HG02981 (cell line): ENCODE results near the gene VWA5A.
"Not testable (repeated sequence)": the region's sequence is repeated elsewhere in the genome, so short reads cannot be mapped to it uniquely, and the experiment has no call there.

ENCODE experiments used
- ATAC-seq: cut with Tn5 transposase; IDR thresholded peaks from one replicate; pipeline ENCODE4 v1.9.1; 2021; ENCODE audit warnings: mild to moderate bottlenecking, moderate library complexity; ENCODE audit not compliant: unreplicated experiment

Gene VWA5A

DNA sequence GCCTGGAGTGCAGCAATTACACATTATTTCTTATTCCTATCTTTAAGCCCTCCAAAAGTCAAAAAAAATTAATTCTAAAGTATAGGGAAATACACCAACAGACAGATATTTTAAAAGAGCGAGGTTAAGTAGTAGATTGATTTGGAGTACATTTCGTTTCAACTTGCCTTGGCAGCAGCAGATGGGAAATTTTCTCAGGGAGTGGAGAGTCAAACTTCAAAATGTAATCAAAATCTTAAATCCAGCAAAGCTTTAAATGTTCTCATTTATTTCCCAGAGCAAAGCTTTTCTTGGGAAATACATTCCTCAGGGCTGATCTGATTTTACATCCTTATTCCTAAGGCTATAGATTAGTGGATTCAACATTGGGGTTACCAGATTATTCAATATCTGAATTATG lies 21.9 kb upstream of the VWA5A start:
- no peak for ATAC-seq

DNA sequence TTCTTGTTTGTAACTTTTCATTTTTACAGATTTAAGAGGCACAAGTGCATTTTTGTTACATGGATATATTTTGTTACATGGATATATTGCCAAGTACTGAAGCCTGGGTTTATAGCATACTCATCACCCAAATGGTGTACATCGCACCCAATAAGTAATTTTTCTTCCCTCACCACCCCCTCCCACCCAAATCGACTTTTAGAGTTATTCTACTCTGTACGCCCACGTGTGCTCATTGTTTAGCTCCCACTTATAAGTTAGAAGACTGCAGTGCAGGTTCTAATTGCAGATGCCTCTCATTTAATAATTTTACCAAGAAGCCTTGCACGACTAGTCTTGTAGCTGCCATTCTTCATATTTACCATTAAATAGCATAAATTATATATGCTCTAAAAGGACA lies 20.5 kb upstream of the VWA5A start:
- ATAC-seq = no peak

DNA sequence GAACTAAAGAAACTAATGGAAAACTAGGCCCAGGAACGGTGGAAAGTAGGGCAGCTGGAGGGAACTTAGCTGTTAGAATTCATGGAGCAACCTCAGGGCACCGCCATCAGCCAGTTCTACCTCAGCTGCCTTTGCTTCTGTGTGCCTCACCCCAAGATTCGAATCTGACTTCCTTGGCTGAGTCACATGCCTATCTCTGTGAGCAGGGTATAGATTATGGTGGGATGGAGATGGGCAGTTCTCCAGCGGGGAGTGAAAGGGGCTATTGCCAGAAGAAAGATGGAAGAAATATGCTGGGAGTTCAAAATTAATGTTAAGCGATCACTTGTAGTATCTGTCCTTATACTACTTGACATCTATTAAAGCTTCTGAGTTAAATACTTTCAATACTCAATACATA lies 18.9 kb upstream of the VWA5A start:
- ATAC-seq = no peak

DNA sequence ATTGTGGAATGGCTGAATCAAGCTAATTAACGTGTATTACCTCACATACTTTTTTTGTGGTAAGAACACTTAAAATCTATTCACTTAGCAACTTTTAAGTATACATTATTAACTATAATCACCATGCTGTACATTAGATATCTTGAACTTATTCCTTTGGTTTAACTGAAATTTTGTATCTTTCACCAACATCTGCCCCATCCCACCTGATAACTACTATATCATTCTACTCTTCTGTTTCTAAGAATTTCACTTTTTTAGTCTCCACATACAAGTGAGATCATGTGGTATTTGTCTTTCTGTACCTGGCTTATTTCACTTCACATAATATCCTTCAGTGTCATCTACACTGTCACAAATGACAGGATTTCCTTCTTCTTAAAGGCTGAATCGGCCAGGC lies 17.1 kb upstream of the VWA5A start:
- ATAC-seq = no peak

DNA sequence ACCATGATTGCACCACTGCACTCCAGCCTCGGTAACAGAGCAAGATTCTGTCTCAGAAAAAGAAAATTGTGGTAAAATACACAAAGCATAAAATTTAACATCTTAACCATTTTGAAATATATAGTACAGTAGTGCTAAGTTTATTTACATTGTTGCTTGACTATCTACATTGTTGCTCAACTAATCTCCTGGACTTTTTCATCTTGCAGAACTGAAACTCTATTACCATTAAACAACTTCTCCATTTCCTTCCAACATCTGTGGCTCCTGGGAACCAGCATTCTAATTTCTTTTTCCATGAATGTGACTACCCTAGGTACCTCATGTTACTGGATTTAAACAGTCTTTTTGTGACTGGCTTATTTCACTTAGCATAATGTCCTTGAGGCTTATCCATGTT lies 13.5 kb upstream of the VWA5A start:
- no peak for ATAC-seq

DNA sequence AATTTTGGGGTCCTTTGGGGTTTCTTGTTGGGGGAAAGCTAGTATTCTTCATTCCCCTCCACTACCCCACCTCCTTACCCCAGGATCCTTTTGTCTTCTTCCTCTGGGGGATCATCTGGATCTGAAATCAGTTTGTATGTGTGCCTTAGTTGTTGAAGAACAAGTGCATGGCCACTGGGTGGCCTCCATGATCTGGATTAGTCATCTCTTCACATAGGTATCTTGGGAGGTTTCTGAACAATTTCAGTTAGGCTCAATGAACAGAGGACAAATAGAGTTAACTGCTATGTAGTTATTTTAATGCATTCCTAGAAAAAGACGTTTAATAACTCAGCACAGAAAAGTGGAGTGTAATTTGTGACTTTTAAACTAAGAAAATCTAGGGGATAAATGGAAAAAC lies 7.1 kb upstream of the VWA5A start:
- ATAC-seq = peak; percentile 62

DNA sequence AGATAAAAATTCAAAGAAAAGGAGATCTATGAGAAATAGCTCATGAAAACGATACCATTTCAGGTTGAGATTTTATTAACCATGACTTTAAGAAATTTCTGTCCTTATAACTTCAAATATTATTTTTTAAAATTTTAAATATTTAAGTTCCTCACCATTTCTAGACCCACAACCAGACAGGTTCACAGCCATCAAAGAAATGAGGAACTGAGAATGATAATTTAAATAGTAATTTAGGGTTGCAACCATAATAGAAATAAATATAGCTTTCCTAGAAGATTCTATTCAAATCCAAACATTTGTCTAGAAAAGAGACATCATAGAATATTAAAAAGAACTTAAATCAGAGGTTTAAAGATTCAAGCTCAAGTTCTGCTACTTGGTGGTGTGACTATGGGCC lies 5.9 kb upstream of the VWA5A start:
- ATAC-seq = no peak

DNA sequence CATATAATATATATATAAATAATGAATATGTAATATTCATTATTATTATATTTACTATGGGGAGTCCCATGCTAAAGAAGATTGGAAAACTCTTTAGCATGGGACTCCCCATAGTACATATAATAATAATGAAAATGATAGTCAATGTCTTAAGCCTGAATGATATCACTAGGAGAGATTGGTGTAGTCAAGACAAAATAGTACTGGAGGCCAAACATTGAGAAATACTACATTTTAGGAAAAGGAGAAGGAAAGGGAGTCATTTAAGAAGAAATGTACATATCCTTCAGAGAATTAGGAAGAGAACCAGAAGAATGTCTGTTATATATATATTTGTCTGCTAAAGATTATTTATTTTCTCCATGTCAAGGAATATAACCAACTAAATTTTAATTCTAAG lies 5.0 kb upstream of the VWA5A start:
- no peak for ATAC-seq

DNA sequence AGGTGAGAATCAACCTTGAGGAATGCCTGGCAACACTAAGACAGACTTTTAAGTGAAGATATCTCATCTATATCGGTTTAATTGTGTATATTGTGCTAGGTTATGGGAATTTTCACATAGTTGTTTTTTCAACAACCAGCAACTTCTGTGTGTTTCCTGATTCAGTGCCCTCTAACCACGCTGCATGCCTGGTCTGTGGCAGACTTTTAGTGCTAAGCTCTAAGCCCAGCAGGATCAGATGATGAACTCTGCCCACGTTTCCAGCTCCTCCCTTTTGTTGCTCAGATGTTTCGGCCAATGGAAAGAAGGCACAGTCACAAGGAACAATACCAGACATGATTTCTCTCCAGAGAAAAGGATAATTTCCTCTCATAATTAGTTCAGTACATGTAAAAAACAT lies 1.4 kb upstream of the VWA5A start:
- no peak for ATAC-seq

DNA sequence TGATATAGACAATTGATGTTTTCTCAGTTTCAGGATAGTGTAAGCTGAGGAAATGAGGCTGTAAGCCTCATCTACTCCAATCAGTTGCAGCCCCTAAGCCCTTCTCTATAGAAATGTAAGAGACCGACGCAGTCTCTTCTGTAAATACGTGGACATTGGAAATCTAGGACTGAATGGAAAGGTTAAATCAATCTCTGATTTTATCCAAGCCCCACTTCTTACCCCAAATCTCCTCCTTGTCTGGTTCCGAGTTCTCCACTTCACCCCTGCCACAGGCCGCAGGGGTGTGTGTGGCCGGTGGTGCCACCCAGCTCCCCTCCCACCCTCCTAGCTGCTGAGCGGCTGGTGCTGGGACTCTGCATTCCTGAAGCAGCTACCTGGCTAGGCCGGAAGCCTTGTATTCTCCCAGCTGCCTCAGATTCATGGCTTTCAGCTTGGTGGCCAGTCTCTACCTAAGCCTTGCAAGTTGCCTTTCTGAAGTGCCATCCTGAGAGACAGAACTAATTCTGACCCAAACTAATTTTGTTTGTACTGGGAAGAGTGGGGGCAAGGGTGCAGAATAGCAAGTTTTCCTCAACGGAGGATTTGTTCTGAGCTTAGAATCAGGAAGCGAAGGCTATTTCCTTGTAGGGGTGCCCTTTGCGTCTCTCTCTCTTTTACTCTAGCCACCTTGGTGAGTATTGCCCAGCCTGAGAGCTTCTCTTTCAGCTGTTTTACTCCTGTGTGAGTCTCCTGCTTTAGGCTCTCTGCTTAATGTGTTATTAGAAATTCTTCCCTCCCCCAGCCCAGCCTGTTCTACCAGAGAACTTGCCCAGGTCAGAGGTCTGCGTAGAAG lies 749 bp downstream of the VWA5A start:
- peak; percentile 22 for ATAC-seq

DNA sequence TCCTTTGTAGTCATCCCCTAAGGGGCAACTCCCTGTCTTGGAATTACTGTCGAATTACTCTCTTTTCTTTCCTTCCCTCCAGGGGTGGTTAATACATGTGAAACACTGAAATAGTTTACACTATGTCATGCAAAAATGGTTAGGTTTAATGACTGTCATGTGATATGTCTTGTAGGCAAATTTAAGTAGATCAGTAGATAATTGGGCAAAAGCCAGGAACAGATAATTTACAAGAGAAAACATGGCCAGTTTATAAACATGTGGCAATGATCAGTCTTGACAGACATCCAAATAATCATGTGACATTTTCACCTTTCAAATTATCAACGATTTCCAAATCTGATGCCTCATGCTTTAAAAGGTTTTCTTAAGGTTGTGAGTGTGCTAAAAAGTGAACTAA lies 3.9 kb downstream of the VWA5A start:
- no peak for ATAC-seq

DNA sequence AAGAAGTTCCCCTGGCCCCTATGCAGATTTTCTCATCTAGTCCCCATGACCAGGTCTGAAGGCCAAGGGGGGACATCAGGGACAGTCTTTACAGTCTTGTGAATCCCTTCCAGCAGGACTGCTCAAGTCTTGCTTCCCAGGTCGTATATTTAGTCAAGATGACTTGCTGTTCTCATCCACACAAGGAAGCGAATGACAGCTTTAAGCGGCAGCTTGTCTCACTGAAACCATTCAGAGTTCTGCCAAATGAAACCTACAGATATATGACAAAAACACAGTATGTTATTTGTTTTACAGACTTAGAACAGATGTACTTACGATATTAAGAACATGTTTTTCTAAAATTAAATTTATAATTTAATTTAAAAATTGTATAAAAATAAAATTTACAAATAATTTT lies 5.6 kb downstream of the VWA5A start:
- no peak for ATAC-seq

DNA sequence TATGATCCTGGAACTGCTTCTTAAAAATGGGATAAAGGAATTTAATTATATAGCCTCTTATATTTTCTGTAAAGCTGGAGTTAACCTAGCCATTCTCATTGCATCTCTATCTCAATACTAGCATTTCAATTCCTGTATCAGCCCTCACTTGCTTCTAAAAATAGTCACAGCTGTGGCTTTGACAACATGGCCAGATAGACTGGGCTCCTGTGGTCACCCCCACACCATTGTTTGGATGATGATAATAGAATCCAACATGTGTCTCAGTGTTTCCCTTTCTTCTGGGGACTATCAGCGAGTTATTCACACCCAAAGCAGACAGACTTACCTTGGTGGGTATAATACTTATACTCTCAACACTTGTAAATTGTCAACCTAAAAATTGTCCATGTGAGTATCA lies 6.9 kb downstream of the VWA5A start:
- no peak for ATAC-seq

DNA sequence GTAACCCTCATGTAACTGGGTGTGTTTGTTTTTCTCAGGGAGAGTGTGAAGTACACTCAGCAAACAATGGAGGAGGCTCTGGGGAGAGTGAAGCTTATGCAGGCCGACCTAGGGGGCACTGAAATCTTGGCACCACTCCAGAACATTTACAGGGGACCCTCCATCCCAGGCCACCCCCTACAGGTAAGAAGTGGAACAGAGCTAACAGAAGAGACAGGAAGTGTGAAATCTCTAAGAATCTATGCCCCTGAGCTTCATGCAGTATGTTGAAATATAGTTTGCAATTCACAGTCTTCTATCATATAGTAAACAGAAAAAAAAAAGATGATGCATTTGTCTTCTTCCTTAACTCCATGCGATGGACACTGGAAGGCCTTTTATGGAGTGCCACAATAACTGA lies 8.4 kb downstream of the VWA5A start:
- no peak for ATAC-seq

DNA sequence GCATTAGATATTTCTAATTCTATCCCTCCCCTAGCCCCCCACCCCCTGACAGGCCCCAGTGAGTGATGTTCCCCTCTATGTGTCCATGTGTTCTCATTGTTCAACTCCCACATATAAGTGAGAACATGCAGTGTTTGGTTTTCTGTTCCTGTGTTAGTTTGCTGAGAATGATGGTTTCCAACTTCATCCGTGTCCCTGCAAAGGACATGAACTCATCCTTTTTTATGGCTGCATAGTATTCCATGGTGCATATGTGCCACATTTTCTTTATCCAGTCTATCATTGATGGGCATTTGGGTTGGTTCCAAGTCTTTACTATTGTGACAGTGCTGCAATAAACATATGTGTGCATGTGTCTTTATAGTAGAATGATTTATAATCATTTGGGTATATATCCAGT lies 11.9 kb downstream of the VWA5A start:
- not testable (repeated sequence) for ATAC-seq

DNA sequence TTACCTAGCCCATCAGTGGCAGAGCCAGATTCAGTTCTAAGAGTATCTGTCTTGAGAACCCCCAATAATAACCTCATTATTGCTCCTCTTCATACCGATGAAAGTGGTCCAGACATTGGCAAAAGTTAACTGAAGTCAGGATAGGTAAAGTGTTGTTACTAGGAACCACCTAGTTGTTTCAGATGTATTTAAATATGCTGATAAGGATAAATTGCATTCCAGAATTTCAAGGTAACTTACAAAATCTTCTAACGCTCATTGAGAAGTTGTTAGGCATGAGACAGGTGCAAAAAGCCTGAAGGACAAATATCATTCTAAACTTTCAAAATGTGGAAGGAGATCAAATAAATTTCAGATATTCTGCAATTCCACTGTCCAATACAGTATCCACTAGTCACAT lies 27.8 kb downstream of the VWA5A start:
- no peak for ATAC-seq

DNA sequence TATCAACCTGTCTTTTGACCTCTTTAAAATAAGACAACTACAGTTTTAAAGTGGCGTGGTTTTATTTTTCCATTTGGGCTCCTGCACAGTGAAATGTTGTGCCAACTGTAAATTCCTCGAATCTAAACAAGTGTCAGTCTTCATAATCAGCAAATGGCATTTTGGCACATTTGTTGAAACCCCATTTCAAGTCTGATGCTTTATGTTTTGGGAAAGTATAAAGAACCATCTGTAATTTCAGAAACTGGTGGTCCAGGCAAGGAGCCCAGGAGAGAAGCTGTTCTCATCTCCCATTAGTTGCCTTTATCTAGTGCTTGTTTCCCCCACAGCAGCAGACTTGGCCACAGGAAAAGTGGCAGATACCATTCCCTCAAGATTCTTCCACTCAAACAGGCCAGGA lies 32.7 kb downstream of the VWA5A start:
- no peak for ATAC-seq

DNA sequence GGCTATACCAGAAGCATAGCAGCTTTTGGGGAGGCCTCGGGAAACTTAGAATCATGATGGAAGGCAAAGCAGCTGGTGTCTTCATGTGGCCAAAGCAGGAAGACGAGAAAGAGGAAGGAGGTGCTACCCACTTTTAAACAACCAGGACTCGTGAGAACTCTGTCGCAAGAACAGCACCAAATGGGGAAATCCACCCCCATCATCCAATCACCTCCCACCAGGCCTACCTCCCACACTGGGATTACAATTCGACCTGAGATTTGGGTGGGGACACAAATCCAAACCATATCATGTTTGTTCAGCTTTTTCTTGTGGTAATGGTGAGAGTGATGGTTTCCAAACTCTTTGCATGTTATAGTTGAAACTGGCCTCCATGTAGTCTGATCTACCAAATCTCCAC lies 35.4 kb downstream of the VWA5A start:
- no peak for ATAC-seq

DNA sequence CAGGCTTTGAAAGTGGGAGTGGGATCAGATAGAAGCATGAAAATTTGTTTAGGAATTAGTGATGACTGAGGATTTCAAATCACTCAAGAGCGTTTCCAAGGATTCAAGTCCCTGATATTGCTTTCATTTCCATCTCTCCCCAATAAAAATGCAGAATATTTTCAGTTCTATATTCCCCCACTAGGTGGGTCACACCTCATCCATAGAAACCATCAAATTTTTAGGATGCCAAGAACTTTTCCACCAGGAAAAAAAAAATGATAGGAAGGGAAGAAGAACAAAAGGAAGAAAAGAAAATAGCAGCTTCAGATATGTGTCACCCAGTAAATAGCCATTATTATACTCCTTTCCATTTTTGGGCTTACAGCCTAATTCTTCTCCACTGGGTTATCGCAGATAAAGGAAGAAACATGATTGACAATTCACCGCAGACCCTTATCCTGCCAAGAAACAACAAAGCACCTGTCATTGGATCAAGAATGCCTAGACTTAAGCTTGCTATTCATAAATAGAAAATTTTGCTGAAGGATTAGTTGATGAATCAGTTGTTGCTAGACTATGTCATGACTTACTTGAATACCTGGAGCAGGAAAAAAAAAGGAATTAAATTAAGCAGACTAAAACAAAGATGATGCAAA lies 37.6 kb downstream of the VWA5A start:
- no peak for ATAC-seq

DNA sequence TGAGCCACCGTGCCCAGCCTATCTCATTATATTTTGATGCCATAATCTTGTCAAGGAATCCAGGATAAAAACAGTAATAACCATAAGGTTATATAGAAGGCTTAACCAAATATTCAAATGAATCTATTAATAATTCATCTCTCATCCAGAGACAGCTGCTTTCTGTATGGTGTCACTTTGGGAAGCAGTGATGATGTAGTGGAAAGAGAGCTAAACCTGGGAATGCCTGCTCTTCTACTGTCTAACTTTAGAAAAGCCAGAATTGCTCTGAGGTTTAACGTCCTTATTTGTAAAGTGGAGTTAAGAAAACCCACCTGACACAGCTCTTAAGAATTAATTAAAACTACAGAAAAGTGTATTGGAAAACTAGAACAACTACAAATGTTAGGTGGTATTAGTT lies 38.6 kb downstream of the VWA5A start:
- no peak for ATAC-seq

DNA sequence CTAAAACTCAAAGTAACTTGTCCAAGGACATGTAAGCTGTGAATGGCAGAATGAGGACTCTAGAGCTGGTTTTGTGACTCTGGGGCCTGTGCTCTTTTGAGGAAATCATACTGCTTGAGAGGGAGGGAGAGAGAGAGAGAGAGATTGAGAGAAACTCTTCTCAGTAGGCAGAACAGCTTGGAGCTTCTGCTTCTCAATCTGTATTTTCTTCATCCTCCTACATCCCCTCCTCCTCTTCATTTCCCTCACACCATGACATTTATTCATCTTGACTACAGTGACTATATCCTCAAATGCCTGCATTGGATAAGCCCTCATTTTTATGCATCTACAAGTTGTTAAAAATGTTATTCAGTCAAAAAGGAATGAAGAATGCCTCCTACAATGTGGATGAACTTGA lies 44.2 kb downstream of the VWA5A start:
- no peak for ATAC-seq

DNA sequence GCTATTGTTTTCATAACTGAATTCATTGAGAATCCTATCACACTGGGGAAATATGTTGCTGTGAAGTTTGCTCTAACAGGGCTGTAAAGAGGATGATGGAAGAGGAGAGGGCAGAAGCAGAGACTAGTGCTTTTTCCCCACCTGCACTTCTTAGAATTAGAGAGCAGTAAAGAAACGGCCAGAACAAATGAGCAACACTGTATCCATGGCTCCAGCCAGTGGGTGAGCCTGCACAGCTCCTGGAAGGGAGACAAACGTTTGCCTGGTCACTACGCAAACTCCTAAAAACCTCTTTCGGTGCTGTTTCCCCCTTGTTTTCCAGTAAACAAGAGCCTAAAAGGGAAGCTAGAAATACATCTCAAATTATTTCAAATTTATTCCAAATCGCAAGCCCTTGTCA lies 45.7 kb downstream of the VWA5A start:
- ATAC-seq = no peak

DNA sequence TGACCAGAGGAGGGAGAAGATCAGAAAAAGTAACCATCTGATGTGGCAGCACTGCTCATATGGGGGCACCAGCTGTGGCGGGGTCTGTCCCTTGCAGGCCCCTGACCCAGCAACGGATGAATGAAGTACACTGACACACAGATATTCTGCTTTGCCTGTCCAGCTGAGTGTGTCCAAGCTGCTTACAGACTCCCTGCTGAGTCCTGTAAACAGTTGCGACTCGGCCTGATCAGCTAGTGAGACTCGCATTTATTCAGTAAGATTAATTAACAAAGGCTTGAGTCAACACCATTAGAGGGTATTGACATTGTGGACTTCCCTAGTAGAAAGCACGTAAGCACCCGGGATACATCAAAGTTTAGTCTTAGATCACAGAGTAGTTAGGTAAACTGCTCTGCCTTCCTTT lies 52.6 kb downstream of the VWA5A start:
- no peak for ATAC-seq
